Measurements from ENCODE around the gene AMBN. TPM values are rescaled to one million over a fixed set of nuclear protein-coding genes. Genes with fewer than 3 reads are reported as not detected.

Gene AMBN
- total and polyA plus RNA-seq, 10 donors, result not detected

- no peak for DNase-seq
- TF ChIP-seq POLR2A (IDR thresholded peaks at IDR 0.05), result no peak
- no peak for TF ChIP-seq POLR2AphosphoS5 (IDR thresholded peaks at IDR 0.05)
- no peak for TF ChIP-seq CTCF (IDR thresholded peaks at IDR 0.05 in 8 of 11, conservative IDR thresholded peaks at IDR 0.05 in 3 of 11)
- intact Hi-C loops (cut with DNase I; ENCODE audit: low total_unique reads), result no loop called here
- H3K36me3 ChIP-seq, result no peaks in the 10 kb centered on the region
- peaks cover 0 to 19% (median 4%) of the 10 kb centered on the region in 6 donors for H3K4me1 ChIP-seq
- peak overlapping the region in 5 of 8 donors; percentile 4 to 53 (median 15) for H3K4me3 ChIP-seq
- 41 to 75% (median 63%) methylated on average over 3 of the region's 3 CpGs for WGBS, 5 donors
- H3K27me3 ChIP-seq (replicated peaks in 1 of 7), result no peaks in the 10 kb centered on the region
- H3K9me3 ChIP-seq, result peaks cover 0 to 7% (median 0%) of the 10 kb centered on the region in 8 donors
- H3K27ac ChIP-seq, result peak overlapping the region in 6 of 8 donors; percentile 52 to 67 (median 56)
Measured at GRCh38 chr4:70614184-70614555, 22.1 kb downstream of the AMBN start.

- Histone ChIP-seq H3K27me3 (replicated peaks in 1 of 7) (no peaks in the 10 kb centered on the region), H3K9me3 (peaks cover 0 to 7% (median 0%) of the 10 kb centered on the region in 8 donors), H3K36me3 (no peaks in the 10 kb centered on the region), H3K4me1 (peaks cover 0 to 5% (median 0%) of the 10 kb centered on the region in 6 donors), H3K4me3 (no peak overlapping the region), H3K27ac (no peak overlapping the region)
- WGBS, 5 donors, result 93 to 98% (median 94%) methylated on average over 4 of the region's 4 CpGs
- intact Hi-C loops (cut with DNase I; ENCODE audit: low total_unique reads), result no loop called here
- no peak for DNase-seq
- TF ChIP-seq CTCF (IDR thresholded peaks at IDR 0.05 in 8 of 11, conservative IDR thresholded peaks at IDR 0.05 in 3 of 11) (no peak), POLR2A (IDR thresholded peaks at IDR 0.05) (no peak), POLR2AphosphoS5 (IDR thresholded peaks at IDR 0.05) (no peak)
Measured at GRCh38 chr4:70619288-70619687, 27.2 kb downstream of the AMBN start.

GRCh38 chr4:70619778-70620177, 27.7 kb downstream of the AMBN start:
- intact Hi-C loops (cut with DNase I; ENCODE audit: low total_unique reads), result no loop called here
- Histone ChIP-seq H3K4me1 (peaks cover 0 to under 1% (median 0%) of the 10 kb centered on the region in 6 donors), H3K36me3 (no peaks in the 10 kb centered on the region), H3K27me3 (replicated peaks in 1 of 7) (no peaks in the 10 kb centered on the region), H3K4me3 (no peak overlapping the region), H3K9me3 (peaks cover 0 to 7% (median 0%) of the 10 kb centered on the region in 8 donors), H3K27ac (no peak overlapping the region)
- WGBS, 5 donors, result 92 to 99% (median 99%) methylated on average over 2 of the region's 2 CpGs
- no peak for DNase-seq
- TF ChIP-seq POLR2AphosphoS5 (IDR thresholded peaks at IDR 0.05) (no peak), POLR2A (IDR thresholded peaks at IDR 0.05) (no peak), CTCF (IDR thresholded peaks at IDR 0.05 in 8 of 11, conservative IDR thresholded peaks at IDR 0.05 in 3 of 11) (no peak)

GRCh38 chr4:70623323-70623722, 31.3 kb downstream of the AMBN start:
- Histone ChIP-seq H3K9me3 (peaks cover 0 to 7% (median 0%) of the 10 kb centered on the region in 8 donors), H3K27me3 (replicated peaks in 1 of 7) (no peaks in the 10 kb centered on the region), H3K4me1 (no peaks in the 10 kb centered on the region), H3K27ac (no peak overlapping the region), H3K36me3 (no peaks in the 10 kb centered on the region), H3K4me3 (no peak overlapping the region)
- DNase-seq, result no peak
- TF ChIP-seq POLR2A (IDR thresholded peaks at IDR 0.05), result no peak
- TF ChIP-seq CTCF (IDR thresholded peaks at IDR 0.05 in 8 of 11, conservative IDR thresholded peaks at IDR 0.05 in 3 of 11), result no peak
- intact Hi-C loops (cut with DNase I; ENCODE audit: low total_unique reads), result no loop called here
- 93 to 97% (median 95%) methylated on average over 3 of the region's 3 CpGs for WGBS, 5 donors
